CD4-positive, CD25-positive, alpha-beta regulatory T cell (primary cell): ENCODE results near the gene PMF1. TPM values are rescaled to one million over a fixed set of nuclear protein-coding genes. Genes with fewer than 3 reads are reported as not detected.

Experiments used
- ATAC-seq, 2 donors: fragments of 150-1000 bp; cut with Tn5 transposase; one replicate each; pipeline ENCODE4 v1.10.0; 2021; ENCODE audit warnings: low read depth in 2 of 2, moderate number of reproducible peaks in 2 of 2, moderate library complexity in 1 of 2
- DNase-seq, 3 donors: peaks; one replicate each; pipeline versions ENCODE4 v3.0.0 to v3.0.0-alpha.2; 2012 to 2022; ENCODE audit warnings: mixed read lengths in 1 of 3
- H3K27ac ChIP-seq: one replicate; pipeline ENCODE4 v1.7.0; 2013; ENCODE audit warnings: mild to moderate bottlenecking, low read length; ENCODE audit not compliant: insufficient read depth, poor library complexity, severe bottlenecking
- H3K27me3 ChIP-seq: one replicate; pipeline ENCODE4 v1.7.0; 2013; ENCODE audit warnings: low read length; ENCODE audit not compliant: control insufficient read depth, insufficient read depth
- H3K36me3 ChIP-seq: one replicate; pipeline ENCODE4 v1.7.0; 2013; ENCODE audit warnings: mild to moderate bottlenecking, low read length, moderate library complexity; ENCODE audit not compliant: control insufficient read depth, insufficient read depth
- H3K4me1 ChIP-seq: 2 replicates; pipeline ENCODE4 v1.7.0; 2013; ENCODE audit warnings: mild to moderate bottlenecking, low read length; ENCODE audit not compliant: insufficient read depth, control insufficient read depth, poor library complexity, severe bottlenecking
- H3K4me3 ChIP-seq: one replicate; pipeline ENCODE4 v1.7.0; 2013; ENCODE audit warnings: low read depth, mild to moderate bottlenecking, low read length, moderate library complexity
- H3K9me3 ChIP-seq, 2 experiments: 1 replicate in 1 of 2; 2 replicates in 1 of 2; pipeline ENCODE4 v1.7.0; 2013; ENCODE audit warnings: low read length in 2 of 2, mild to moderate bottlenecking in 1 of 2, moderate library complexity in 1 of 2; ENCODE audit not compliant: control insufficient read depth in 2 of 2
- H3K27ac Mint-ChIP-seq, 3 donors: one replicate each; pipeline ENCODE4 v1.8.0; 2020 to 2022; ENCODE audit warnings: mild to moderate bottlenecking in 3 of 3, mixed read lengths in 3 of 3, moderate library complexity in 2 of 3
- H3K27me3 Mint-ChIP-seq: one replicate; pipeline ENCODE4 v1.8.0; 2022; ENCODE audit warnings: mild to moderate bottlenecking, mixed read lengths
- H3K36me3 Mint-ChIP-seq: one replicate; pipeline ENCODE4 v1.8.0; 2020; ENCODE audit warnings: mixed read lengths
- H3K4me1 Mint-ChIP-seq, 4 donors: one replicate each; pipeline ENCODE4 v1.8.0; 2020 to 2022; ENCODE audit warnings: mixed read lengths in 4 of 4, mild to moderate bottlenecking in 1 of 4
- H3K4me3 Mint-ChIP-seq, 4 donors: one replicate each; pipeline ENCODE4 v1.8.0; 2020 to 2022; ENCODE audit warnings: mild to moderate bottlenecking in 4 of 4, mixed read lengths in 4 of 4, moderate library complexity in 3 of 4
- H3K9me3 Mint-ChIP-seq, 7 donors: one replicate each; pipeline ENCODE4 v1.8.0; 2020 to 2022; ENCODE audit warnings: mixed read lengths in 7 of 7, mild to moderate bottlenecking in 3 of 7, moderate library complexity in 2 of 7
- polyA plus RNA-seq, 4 donors: library from polyadenylated mRNA; unstranded; fragments of 300-500 nt; fragmentation: Illumina TruSeq; gene quantifications; one replicate each; pipeline ENCODE4 v1.2.3, GENCODE V29; 2021
- total RNA-seq: library from RNA; stranded (reverse); gene quantifications from one replicate; pipeline ENCODE4 v1.2.3, GENCODE V29; 2022

PMF1 gene
- total and polyA plus RNA-seq, 5 donors from 2014 or later, result 69.3 to 89.9 (median 88.5) TPM

DNA sequence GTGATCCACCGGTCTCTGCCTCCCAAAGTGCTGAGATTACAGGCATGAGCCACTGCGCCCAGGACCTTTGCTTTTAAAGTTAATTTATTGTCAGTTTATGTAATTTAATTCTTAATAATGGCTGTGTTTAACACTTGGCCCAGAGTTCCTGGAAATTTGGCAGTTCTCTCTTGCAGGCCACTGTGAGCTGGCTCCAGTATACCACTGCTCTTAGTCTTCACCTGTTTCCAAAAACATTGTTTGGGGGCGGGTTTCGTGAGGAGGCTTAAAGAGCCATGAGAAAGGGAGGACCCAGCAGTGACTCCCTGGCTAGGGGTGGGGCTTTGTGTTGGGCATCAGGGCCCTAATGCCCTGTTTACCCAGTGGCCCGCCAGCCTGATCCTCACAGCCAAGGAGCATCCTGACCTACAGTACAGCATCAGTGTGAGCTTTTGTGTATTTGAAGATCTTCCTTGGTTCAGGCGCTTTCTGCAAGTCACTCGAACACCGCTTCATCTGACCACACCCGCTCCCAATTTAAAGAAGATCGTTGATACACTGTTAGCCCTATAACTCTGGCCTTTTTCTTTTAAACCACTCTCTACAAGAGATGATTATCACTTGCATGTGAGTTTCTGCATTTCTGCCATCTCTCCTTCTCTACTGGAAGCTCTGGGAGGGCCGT, 17.1 kb downstream of the PMF1 start:
- peaks cover 19% of the 10 kb centered on the region for H3K36me3 Mint-ChIP-seq

DNA sequence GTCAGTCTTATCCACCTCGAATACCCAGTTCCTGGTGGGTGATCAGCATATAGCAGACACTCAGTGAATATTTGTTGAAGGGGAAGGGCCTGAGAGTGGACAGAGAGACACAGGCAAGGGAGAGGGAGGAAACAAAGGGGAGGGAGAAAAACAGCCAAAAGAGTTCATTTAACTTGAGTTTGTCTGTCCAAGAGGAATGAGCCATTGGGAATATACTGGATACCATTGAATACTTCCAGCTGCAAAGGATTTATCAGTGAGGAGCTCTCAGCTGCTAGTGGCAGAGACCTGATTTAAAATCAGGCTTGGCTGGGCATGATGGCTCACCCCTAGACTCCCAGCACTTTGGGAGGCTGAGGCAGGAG, 17.6 kb downstream of the PMF1 start:
- Histone ChIP-seq H3K9me3 (no peaks in the 10 kb centered on the region), H3K27ac (no peak overlapping the region), H3K27me3 (no peaks in the 10 kb centered on the region), H3K36me3 (peaks cover 23% of the 10 kb centered on the region), H3K4me3 (no peak overlapping the region), H3K4me1 (peaks cover 6% of the 10 kb centered on the region)
- Mint-ChIP-seq H3K27ac (peak overlapping the region in 1 of 3 donors; percentile 78), H3K4me3 (no peak overlapping the region), H3K36me3 (peaks cover 16% of the 10 kb centered on the region), H3K4me1 (peaks cover 4 to 17% (median 11%) of the 10 kb centered on the region in 4 donors), H3K27me3 (no peaks in the 10 kb centered on the region), H3K9me3 (no peaks in the 10 kb centered on the region)
- DNase-seq (no peak), ATAC-seq (no peak)

More for the DNA sequence above, 17.1 kb downstream of the PMF1 start:
- H3K4me3 Mint-ChIP-seq, result no peak overlapping the region
- peaks cover 6 to 18% (median 15%) of the 10 kb centered on the region in 4 donors for H3K4me1 Mint-ChIP-seq
- H3K36me3 ChIP-seq, result peaks cover 23% of the 10 kb centered on the region
- H3K4me3 ChIP-seq, result no peak overlapping the region
- H3K9me3 Mint-ChIP-seq, result no peaks in the 10 kb centered on the region
- H3K27me3 ChIP-seq, result no peaks in the 10 kb centered on the region
- DNase-seq (no peak), ATAC-seq (no peak)
- no peak overlapping the region for H3K27ac ChIP-seq
- peaks cover 10% of the 10 kb centered on the region for H3K4me1 ChIP-seq
- peak overlapping the region in 1 of 3 donors; percentile 78 for H3K27ac Mint-ChIP-seq
- H3K27me3 Mint-ChIP-seq, result no peaks in the 10 kb centered on the region
- no peaks in the 10 kb centered on the region for H3K9me3 ChIP-seq

DNA sequence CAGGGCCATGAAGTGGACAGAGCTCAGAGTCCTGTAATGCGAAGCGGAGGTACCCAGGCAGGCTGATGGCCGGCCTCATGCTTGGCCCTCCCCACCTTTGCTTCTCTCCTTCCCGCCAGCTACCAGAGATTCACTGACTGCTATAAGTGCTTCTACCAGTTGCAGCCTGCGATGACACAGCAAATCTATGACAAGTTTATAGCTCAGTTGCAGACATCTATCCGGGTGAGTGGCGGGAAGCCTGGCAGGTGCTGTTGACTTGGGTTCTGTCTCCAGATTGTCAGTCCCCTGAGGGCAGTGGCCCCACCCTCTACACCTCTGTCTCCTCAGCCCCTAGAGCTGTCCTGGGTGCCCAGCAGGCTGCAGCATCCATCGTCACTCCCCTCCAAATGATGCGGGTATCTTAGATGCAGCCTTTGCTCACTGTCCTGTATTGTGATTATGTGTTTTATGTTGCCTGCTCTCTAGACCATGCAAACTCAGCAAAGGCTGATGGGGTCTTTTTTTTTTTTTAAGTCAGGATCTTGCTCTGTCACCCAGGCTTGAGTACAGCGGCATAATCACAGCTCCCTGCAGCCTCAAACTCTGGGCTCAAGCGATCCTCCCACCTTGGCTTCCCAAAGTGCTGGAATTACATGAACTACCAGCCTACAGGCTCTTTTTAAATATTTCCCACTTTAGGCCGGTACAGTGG, 19.5 kb downstream of the PMF1 start:
- DNase-seq, result no peak
- Histone ChIP-seq H3K9me3 (no peaks in the 10 kb centered on the region), H3K4me1 (no peaks in the 10 kb centered on the region), H3K4me3 (no peak overlapping the region), H3K27ac (no peak overlapping the region), H3K36me3 (peaks cover 34% of the 10 kb centered on the region), H3K27me3 (no peaks in the 10 kb centered on the region)
- Mint-ChIP-seq H3K36me3 (peaks cover 20% of the 10 kb centered on the region), H3K9me3 (no peaks in the 10 kb centered on the region), H3K27ac (no peak overlapping the region), H3K4me3 (no peak overlapping the region), H3K4me1 (peaks cover 0 to 10% (median 2%) of the 10 kb centered on the region in 4 donors), H3K27me3 (no peaks in the 10 kb centered on the region)
- ATAC-seq, result no peak

DNA sequence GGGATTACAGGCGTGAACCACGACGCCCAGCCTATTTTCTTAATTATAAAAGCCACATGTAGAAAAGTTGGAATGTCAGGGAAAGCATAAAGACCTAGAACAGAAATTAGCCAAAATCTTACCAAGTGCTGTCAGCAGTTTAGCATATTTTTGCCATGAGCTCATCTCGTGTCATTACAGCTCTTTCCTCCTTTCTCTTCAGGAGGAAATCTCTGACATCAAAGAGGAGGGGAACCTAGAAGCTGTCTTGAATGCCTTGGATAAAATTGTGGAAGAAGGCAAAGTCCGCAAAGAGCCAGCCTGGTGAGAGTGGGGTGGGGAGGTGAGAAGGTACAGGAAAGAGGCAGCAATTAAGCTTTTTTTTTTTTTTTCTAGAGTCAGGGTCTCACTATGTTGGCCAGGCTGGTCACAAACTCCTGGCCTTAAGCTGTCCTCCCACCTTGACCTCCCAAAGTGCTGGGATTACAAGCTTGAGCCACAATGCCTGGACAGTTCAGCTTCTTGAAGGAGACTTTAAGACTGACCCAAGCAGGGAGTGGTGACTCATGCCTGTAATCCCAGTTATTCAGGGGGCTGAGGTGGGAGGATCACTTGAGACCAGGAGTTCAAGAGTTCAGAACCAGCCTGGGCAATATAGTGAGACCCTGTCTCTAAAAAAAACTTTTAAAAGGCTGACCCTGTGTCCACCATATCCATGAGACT, 20.8 kb downstream of the PMF1 start:
- Histone ChIP-seq H3K4me3 (no peak overlapping the region), H3K27ac (no peak overlapping the region), H3K4me1 (no peaks in the 10 kb centered on the region), H3K27me3 (no peaks in the 10 kb centered on the region), H3K36me3 (peaks cover 41% of the 10 kb centered on the region), H3K9me3 (no peaks in the 10 kb centered on the region)
- no peaks in the 10 kb centered on the region for H3K27me3 Mint-ChIP-seq
- H3K4me1 Mint-ChIP-seq, result peaks cover 0 to 5% (median 0%) of the 10 kb centered on the region in 4 donors
- H3K4me3 Mint-ChIP-seq, result no peak overlapping the region
- H3K27ac Mint-ChIP-seq, result no peak overlapping the region
- no peak for ATAC-seq
- H3K36me3 Mint-ChIP-seq, result peaks cover 22% of the 10 kb centered on the region
- no peak for DNase-seq
- H3K9me3 Mint-ChIP-seq, result no peaks in the 10 kb centered on the region

DNA sequence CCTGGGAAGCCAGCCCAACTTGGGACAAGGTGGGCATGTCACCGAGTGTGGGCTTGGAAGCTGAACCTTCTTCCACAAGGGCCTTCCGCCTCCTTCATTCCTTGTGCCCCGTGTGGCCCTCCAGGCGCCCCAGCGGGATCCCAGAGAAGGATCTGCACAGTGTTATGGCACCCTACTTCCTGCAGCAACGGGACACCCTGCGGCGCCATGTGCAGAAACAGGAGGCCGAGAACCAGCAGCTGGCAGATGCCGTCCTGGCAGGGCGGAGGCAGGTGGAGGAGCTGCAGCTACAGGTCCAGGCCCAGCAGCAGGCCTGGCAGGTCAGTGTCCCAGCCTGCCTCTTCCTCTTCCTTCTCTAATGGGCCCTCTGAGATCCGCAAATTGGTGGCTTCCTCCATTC, 23.4 kb downstream of the PMF1 start:
- no peaks in the 10 kb centered on the region for H3K4me1 ChIP-seq
- Mint-ChIP-seq H3K9me3 (no peaks in the 10 kb centered on the region), H3K4me1 (no peaks in the 10 kb centered on the region), H3K36me3 (peaks cover 22% of the 10 kb centered on the region), H3K27ac (no peak overlapping the region), H3K4me3 (no peak overlapping the region), H3K27me3 (no peaks in the 10 kb centered on the region)
- ATAC-seq (no peak), DNase-seq (no peak)
- H3K36me3 ChIP-seq, result peaks cover 48% of the 10 kb centered on the region
- H3K27ac ChIP-seq, result no peak overlapping the region
- no peak overlapping the region for H3K4me3 ChIP-seq
- no peaks in the 10 kb centered on the region for H3K27me3 ChIP-seq
- H3K9me3 ChIP-seq, result no peaks in the 10 kb centered on the region

DNA sequence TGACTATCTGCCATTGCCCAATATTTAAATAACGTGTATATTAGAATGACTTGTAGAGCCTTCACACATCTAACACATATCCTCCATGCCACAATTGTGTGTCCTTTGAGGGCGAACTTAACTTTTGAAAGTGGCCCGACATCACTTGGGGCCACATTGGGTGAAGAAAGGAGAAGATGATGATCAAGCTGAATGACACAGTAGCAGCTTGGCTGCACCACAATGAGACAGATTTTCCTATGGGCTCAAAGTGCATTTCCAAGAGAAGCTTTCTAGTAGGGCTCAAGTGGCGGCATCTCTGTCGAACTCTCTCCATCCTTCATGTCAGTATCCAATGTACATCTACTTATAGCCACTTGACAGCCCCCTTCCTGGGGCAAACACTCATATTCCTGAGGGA, 25.4 kb downstream of the PMF1 start:
- Histone ChIP-seq H3K4me3 (no peak overlapping the region), H3K27me3 (no peaks in the 10 kb centered on the region), H3K9me3 (no peaks in the 10 kb centered on the region), H3K27ac (no peak overlapping the region), H3K36me3 (peaks cover 48% of the 10 kb centered on the region), H3K4me1 (no peaks in the 10 kb centered on the region)
- Mint-ChIP-seq H3K4me3 (no peak overlapping the region), H3K27ac (no peak overlapping the region), H3K36me3 (peaks cover 22% of the 10 kb centered on the region), H3K9me3 (no peaks in the 10 kb centered on the region), H3K4me1 (no peaks in the 10 kb centered on the region), H3K27me3 (no peaks in the 10 kb centered on the region)
- DNase-seq (no peak), ATAC-seq (no peak)

DNA sequence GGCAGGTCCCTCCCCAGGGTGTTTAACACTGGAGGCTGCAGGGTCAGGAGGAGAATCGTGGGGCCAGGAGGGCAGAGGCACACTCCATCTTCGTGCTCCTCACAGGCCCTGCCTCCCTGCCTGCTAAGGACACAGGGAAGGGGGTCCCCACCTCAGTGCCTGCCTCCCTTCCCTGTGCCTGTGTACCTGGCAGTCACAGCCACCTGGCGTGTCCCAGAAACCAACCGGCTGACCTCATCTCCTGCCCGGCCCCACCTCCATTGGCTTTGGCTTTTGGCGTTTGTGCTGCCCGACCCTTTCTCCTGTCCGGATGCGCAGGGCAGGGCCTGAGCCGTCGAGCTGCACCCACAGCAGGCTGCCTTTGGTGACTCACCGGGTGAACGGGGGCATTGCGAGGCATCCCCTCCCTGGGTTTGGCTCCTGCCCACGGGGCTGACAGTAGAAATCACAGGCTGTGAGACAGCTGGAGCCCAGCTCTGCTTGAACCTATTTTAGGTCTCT, 28.6 kb downstream of the PMF1 start:
- H3K27ac ChIP-seq, result no peak overlapping the region
- Mint-ChIP-seq H3K27ac (no peak overlapping the region), H3K4me1 (peaks cover 0 to 14% (median 8%) of the 10 kb centered on the region in 4 donors), H3K4me3 (no peak overlapping the region), H3K27me3 (no peaks in the 10 kb centered on the region), H3K9me3 (no peaks in the 10 kb centered on the region), H3K36me3 (peaks cover 18% of the 10 kb centered on the region)
- ATAC-seq (no peak), DNase-seq (no peak)
- peaks cover 16% of the 10 kb centered on the region for H3K4me1 ChIP-seq
- no peak overlapping the region for H3K4me3 ChIP-seq
- H3K27me3 ChIP-seq, result no peaks in the 10 kb centered on the region
- H3K36me3 ChIP-seq, result peaks cover 31% of the 10 kb centered on the region
- H3K9me3 ChIP-seq, result no peaks in the 10 kb centered on the region
